A673 (cell line): ENCODE data around the gene LCE3D. TPM values are rescaled to one million over a fixed set of nuclear protein-coding genes. Genes with fewer than 3 reads are reported as not detected.
"Not testable (repeated sequence)": the region's sequence is repeated elsewhere in the genome, so short reads cannot be mapped to it uniquely, and the experiment has no call there.

ENCODE experiments used
- BruUV-seq: library from RNA; stranded (reverse); fragments of 400-500 nt; replicated peaks from 2 replicates; lab custom pipeline; 2021; lab: Mats Ljungman, UMichigan
- CTCF ChIA-PET: fragments of 300-600 bp; sonication (Branson Sonifier 250); formaldehyde crosslinking; loops from one replicate; lab custom pipeline; 2022; ENCODE audit warnings: antibody characterized with exemption; lab: Charles Lee
- POLR2A ChIA-PET: fragments of 300-600 bp; sonication (Branson Sonifier 250); formaldehyde crosslinking; loops from one replicate; lab custom pipeline; 2022; ENCODE audit warnings: antibody characterized with exemption; ENCODE audit not compliant: low non-redundant PET; lab: Charles Lee
- DNase-seq: peaks from one replicate; pipeline ENCODE4 v3.0.0-alpha.2; 2015; ENCODE audit warnings: low spot score
- H3K27ac ChIP-seq: fragments of 200-600 bp; sonication (generic); 2 replicates; pipeline ENCODE4 v1.5.1; 2016; ENCODE audit warnings: mixed run types, low read depth, mild to moderate bottlenecking, mixed read lengths, antibody characterized with exemption, low read length; ENCODE audit not compliant: poor library complexity, severe bottlenecking
- H3K27me3 ChIP-seq: fragments of 200-600 bp; sonication (generic); replicated peaks from 2 replicates; pipeline ENCODE4 v1.6.1; 2017; ENCODE audit warnings: mixed run types, low read depth, mild to moderate bottlenecking, mixed read lengths, antibody characterized with exemption, low read length; ENCODE audit not compliant: insufficient read depth, poor library complexity
- H3K36me3 ChIP-seq: fragments of 200-600 bp; sonication (generic); 2 replicates; pipeline ENCODE4 v1.6.1; 2016; ENCODE audit warnings: mixed run types, mild to moderate bottlenecking, mixed read lengths, antibody characterized with exemption, low read length; ENCODE audit not compliant: insufficient read depth, poor library complexity, severe bottlenecking
- H3K4me1 ChIP-seq: fragments of 200-600 bp; sonication (generic); 2 replicates; pipeline ENCODE4 v1.6.1; 2017; ENCODE audit warnings: mixed run types, mild to moderate bottlenecking, mixed read lengths, antibody characterized with exemption, low read length; ENCODE audit not compliant: insufficient read depth, poor library complexity, severe bottlenecking
- H3K4me3 ChIP-seq: fragments of 200-600 bp; sonication (generic); 2 replicates; pipeline ENCODE4 v1.5.1; 2016; ENCODE audit warnings: low read depth, mixed run types, mild to moderate bottlenecking, mixed read lengths, low read length; ENCODE audit not compliant: poor library complexity, severe bottlenecking
- H3K9me3 ChIP-seq: fragments of 200-600 bp; sonication (generic); 2 replicates; pipeline ENCODE4 v1.6.1; 2016; ENCODE audit warnings: mixed run types, low read depth, mild to moderate bottlenecking, mixed read lengths, antibody characterized with exemption, low read length; ENCODE audit not compliant: poor library complexity, severe bottlenecking
- CTCF ChIP-seq: fragments of 300-800, 200-600 bp; sonication (generic); conservative IDR thresholded peaks from 2 replicates; pipeline ENCODE4 v1.5.1; 2017; ENCODE audit warnings: low read depth, mild to moderate bottlenecking, antibody characterized with exemption, low read length, moderate library complexity, mixed read lengths
- EZH2 ChIP-seq: fragments of 200-600 bp; sonication (generic); IDR thresholded peaks from 2 replicates; pipeline ENCODE4 v1.6.1; 2017; ENCODE audit warnings: borderline replicate concordance, low read depth, mild to moderate bottlenecking, mixed read lengths, antibody characterized with exemption, low read length; ENCODE audit not compliant: poor library complexity, severe bottlenecking
- intact Hi-C: fragments of 100-400 bp; cut with micrococcal nuclease; formaldehyde crosslinking; loops from one replicate; pipeline ENCODE4 v1.10.0; 2022; ENCODE audit not compliant: unreplicated experiment
- total RNA-seq: library from RNA; stranded (reverse); gene quantifications from 2 replicates; pipeline ENCODE4 v1.2.3, GENCODE V29; 2021

LCE3D gene
- total RNA-seq, 1 experiment from 2014 or later = not detected

- peaks cover 14% of the 10 kb centered on the region for H3K27me3 ChIP-seq
- ChIA-PET CTCF (no interaction called here), POLR2A (no interaction called here)
- DNase-seq = no peak
- no peaks in the 10 kb centered on the region for H3K36me3 ChIP-seq
- intact Hi-C loops = no loop called here
- no peaks in the 10 kb centered on the region for H3K4me1 ChIP-seq
- TF ChIP-seq EZH2 = no peak
- no peak for TF ChIP-seq CTCF
- H3K9me3 ChIP-seq = no peaks in the 10 kb centered on the region
- no peak overlapping the region for H3K27ac ChIP-seq
- BruUV-seq = no TSS peak
- H3K4me3 ChIP-seq = no peak overlapping the region
Measured at GRCh38 chr1:152582647-152583046, 2.3 kb upstream of the LCE3D start.

- not testable (repeated sequence) for BruUV-seq
Measured at GRCh38 chr1:152579526-152579925, 790 bp downstream of the LCE3D start.

GRCh38 chr1:152577168-152577567, 3.1 kb downstream of the LCE3D start:
- H3K4me1 ChIP-seq = no peaks in the 10 kb centered on the region
- TF ChIP-seq EZH2 (no peak), CTCF (no peak)
- H3K9me3 ChIP-seq = no peaks in the 10 kb centered on the region
- intact Hi-C loops = no loop called here
- ChIA-PET POLR2A (no interaction called here), CTCF (no interaction called here)
- H3K27ac ChIP-seq = no peak overlapping the region
- no peaks in the 10 kb centered on the region for H3K36me3 ChIP-seq
- no peak for DNase-seq
- H3K27me3 ChIP-seq = peaks cover 17% of the 10 kb centered on the region
- no peak overlapping the region for H3K4me3 ChIP-seq
- BruUV-seq = no TSS peak

More at GRCh38 chr1:152579526-152579925, 790 bp downstream of the LCE3D start:
- H3K9me3 ChIP-seq, H3K4me3 ChIP-seq, H3K27ac ChIP-seq, H3K36me3 ChIP-seq, DNase-seq, H3K4me1 ChIP-seq, POLR2A ChIA-PET, intact Hi-C loops, CTCF ChIA-PET: not testable (repeated sequence)
- H3K27me3 ChIP-seq = peaks cover 23% of the 10 kb centered on the region

GRCh38 chr1:152566681-152567080, 13.6 kb downstream of the LCE3D start, which contains the start of gene LCE3E:
Gene LCE3E (minus strand): TSS chr1:152566780. CDS start chr1:152566208, 572 bp downstream.
- Histone ChIP-seq H3K36me3 (no peaks in the 10 kb centered on the region), H3K9me3 (peaks cover 4% of the 10 kb centered on the region), H3K27ac (no peak within 1 kb of the TSS), H3K4me1 (no peaks in the 10 kb centered on the region), H3K4me3 (no peak within 1 kb of the TSS), H3K27me3 (no peaks in the 10 kb centered on the region)
- DNase-seq = no peak
- BruUV-seq = no TSS peak
- TF ChIP-seq CTCF = no peak
- no peak for TF ChIP-seq EZH2
- intact Hi-C loops = no loop called here
- CTCF ChIA-PET = no interaction called here
- POLR2A ChIA-PET = no interaction called here
